ENCODE results near the gene SYT14. TPM values are rescaled to one million over a fixed set of nuclear protein-coding genes. Genes with fewer than 3 reads are reported as not detected.
A peak's percentile ranks its signal among the peaks of the same experiment; 100 is the strongest.

The SYT14 gene
- polyA plus RNA-seq, 1 donor (not counting 4 experiments of a cell fraction or from before 2014, with no cell fraction given): 8.3 TPM

DNA sequence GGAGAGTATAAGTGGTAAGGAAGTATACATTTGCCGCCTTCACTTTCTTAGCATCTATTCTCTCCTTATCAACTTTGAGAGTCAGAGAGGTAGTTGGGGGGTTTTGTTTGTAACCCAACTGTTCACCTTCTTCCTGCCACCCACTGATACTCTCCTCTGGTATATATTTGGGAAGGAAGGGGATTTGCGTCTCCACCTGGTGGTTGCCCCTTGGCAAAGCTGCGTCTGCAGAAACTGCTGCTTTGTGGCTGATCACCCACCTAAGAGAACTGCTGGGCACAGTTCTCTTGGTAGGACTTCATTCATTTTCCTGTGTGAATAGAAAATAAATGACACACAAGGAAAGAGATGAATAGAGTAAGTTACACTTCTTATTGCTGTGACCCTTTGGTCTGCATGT is 87.0 kb downstream of the SYT14 start:
- dilution Hi-C loops (cut with MboI; ENCODE audit: extremely low pct_ligation_motif_present, low sequenced_read_pairs): no loop called here
- DNase-seq (ENCODE audit: low read depth, low spot score): no peak

DNA sequence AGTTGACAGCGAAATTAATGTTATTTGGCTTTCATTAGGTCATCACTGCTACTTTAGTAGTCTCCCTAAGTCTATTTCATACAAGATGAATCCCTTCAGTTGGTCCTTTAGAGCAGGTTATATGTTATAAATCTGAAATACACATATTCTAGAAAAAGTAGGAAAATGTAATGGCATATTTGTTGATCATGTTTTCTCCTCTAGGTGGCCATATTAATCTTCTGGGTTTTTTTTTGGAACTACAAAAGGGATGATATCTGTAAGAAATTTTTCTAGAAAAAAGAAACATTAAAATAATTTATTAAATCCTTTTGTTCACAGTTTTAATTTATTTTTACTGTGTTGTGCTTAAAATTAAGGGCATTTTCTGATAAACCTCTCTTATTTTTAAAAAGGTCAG is 87.9 kb downstream of the SYT14 start:
- no peak for FAIRE-seq
- Histone ChIP-seq H3K4me3 (ENCODE audit: control insufficient read depth in 2 of 3, extremely low read depth in 1 of 3, insufficient read depth in 2 of 3, low read depth in 1 of 3, low read length in 3 of 3) (no peak overlapping the region), H3K27me3 (ENCODE audit: control insufficient read depth, extremely low read depth, insufficient read depth, low read length) (no peaks in the 10 kb centered on the region), H3K9me1 (ENCODE audit: control insufficient read depth, extremely low read depth, insufficient read depth, low read length) (no peaks in the 10 kb centered on the region), H3K36me3 (ENCODE audit: control insufficient read depth in 2 of 2, extremely low read depth in 1 of 2, insufficient read depth in 2 of 2, low read length in 2 of 2) (no peaks in the 10 kb centered on the region), H3K27ac (ENCODE audit: control insufficient read depth, insufficient read depth, low read length) (no peak overlapping the region), H3K9me3 (ENCODE audit: control insufficient read depth, low read depth, low read length) (no peaks in the 10 kb centered on the region), H3K4me2 (ENCODE audit: control insufficient read depth, extremely low read depth, insufficient read depth, low read depth, low read length) (no peak overlapping the region), H3K9ac (ENCODE audit: control insufficient read depth, extremely low read depth, insufficient read depth, low read length) (no peak overlapping the region), H2AFZ (ENCODE audit: control insufficient read depth, low read length) (no peak overlapping the region), H3K4me1 (ENCODE audit: control insufficient read depth, extremely low read depth, insufficient read depth, low read length) (no peaks in the 10 kb centered on the region), H4K20me1 (ENCODE audit: control insufficient read depth, extremely low read depth, insufficient read depth, low read length) (no peaks in the 10 kb centered on the region), H3K79me2 (ENCODE audit: control insufficient read depth, insufficient read depth, low read length) (no peaks in the 10 kb centered on the region)
- TF ChIP-seq, protein P1, sequence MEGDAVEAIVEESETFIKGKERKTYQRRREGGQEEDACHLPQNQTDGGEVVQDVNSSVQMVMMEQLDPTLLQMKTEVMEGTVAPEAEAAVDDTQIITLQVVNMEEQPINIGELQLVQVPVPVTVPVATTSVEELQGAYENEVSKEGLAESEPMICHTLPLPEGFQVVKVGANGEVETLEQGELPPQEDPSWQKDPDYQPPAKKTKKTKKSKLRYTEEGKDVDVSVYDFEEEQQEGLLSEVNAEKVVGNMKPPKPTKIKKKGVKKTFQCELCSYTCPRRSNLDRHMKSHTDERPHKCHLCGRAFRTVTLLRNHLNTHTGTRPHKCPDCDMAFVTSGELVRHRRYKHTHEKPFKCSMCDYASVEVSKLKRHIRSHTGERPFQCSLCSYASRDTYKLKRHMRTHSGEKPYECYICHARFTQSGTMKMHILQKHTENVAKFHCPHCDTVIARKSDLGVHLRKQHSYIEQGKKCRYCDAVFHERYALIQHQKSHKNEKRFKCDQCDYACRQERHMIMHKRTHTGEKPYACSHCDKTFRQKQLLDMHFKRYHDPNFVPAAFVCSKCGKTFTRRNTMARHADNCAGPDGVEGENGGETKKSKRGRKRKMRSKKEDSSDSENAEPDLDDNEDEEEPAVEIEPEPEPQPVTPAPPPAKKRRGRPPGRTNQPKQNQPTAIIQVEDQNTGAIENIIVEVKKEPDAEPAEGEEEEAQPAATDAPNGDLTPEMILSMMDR (optimal IDR thresholded peaks at IDR 0.05 in 1 of 3, IDR thresholded peaks at IDR 0.05 in 1 of 3, conservative IDR thresholded peaks at IDR 0.05 in 1 of 3; ENCODE audit: extremely low read depth in 1 of 3, insufficient read depth in 2 of 3, low read length in 3 of 3): no peak
- TF ChIP-seq EZH2 (IDR thresholded peaks at IDR 0.05; ENCODE audit: low read length): no peak
- DNase-seq (ENCODE audit: low read depth, low spot score): no peak
- dilution Hi-C loops (cut with MboI; ENCODE audit: extremely low pct_ligation_motif_present, low sequenced_read_pairs): no loop called here

More for the DNA sequence above, 87.0 kb downstream of the SYT14 start:
- Histone ChIP-seq H3K36me3 (ENCODE audit: control insufficient read depth in 2 of 2, extremely low read depth in 1 of 2, insufficient read depth in 2 of 2, low read length in 2 of 2) (no peaks in the 10 kb centered on the region), H3K9me3 (ENCODE audit: control insufficient read depth, low read depth, low read length) (no peaks in the 10 kb centered on the region), H3K9ac (ENCODE audit: control insufficient read depth, extremely low read depth, insufficient read depth, low read length) (no peak overlapping the region), H3K79me2 (ENCODE audit: control insufficient read depth, insufficient read depth, low read length) (no peaks in the 10 kb centered on the region), H2AFZ (ENCODE audit: control insufficient read depth, low read length) (no peak overlapping the region), H3K9me1 (ENCODE audit: control insufficient read depth, extremely low read depth, insufficient read depth, low read length) (no peaks in the 10 kb centered on the region), H3K27me3 (ENCODE audit: control insufficient read depth, extremely low read depth, insufficient read depth, low read length) (no peaks in the 10 kb centered on the region), H3K4me2 (ENCODE audit: control insufficient read depth, extremely low read depth, insufficient read depth, low read depth, low read length) (no peak overlapping the region), H3K27ac (ENCODE audit: control insufficient read depth, insufficient read depth, low read length) (no peak overlapping the region), H3K4me1 (ENCODE audit: control insufficient read depth, extremely low read depth, insufficient read depth, low read length) (no peaks in the 10 kb centered on the region), H3K4me3 (ENCODE audit: control insufficient read depth in 2 of 3, extremely low read depth in 1 of 3, insufficient read depth in 2 of 3, low read depth in 1 of 3, low read length in 3 of 3) (no peak overlapping the region), H4K20me1 (ENCODE audit: control insufficient read depth, extremely low read depth, insufficient read depth, low read length) (no peaks in the 10 kb centered on the region)
- TF ChIP-seq, protein P1 (optimal IDR thresholded peaks at IDR 0.05 in 1 of 3, IDR thresholded peaks at IDR 0.05 in 1 of 3, conservative IDR thresholded peaks at IDR 0.05 in 1 of 3; ENCODE audit: extremely low read depth in 1 of 3, insufficient read depth in 2 of 3, low read length in 3 of 3): peak in 1 of 3 experiments; percentile 39
- TF ChIP-seq EZH2 (IDR thresholded peaks at IDR 0.05; ENCODE audit: low read length): no peak
- no peak for FAIRE-seq
